Activated CD4-positive, alpha-beta memory T cell treated with anti-CD3 and anti-CD28 coated beads, Interleukin-2, amount 10 ng/mL, durations not matched to agents 7 days and 5 days (primary cell): ENCODE results near the gene MYL2. TPM values are rescaled to one million over a fixed set of nuclear protein-coding genes. Genes with fewer than 3 reads are reported as not detected.
"Not testable (repeated sequence)": the region's sequence is repeated elsewhere in the genome, so short reads cannot be mapped to it uniquely, and the experiment has no call there.

Experiments used
- CTCF ChIA-PET: fragments of 350-600 bp; sonication (Branson Sonifier 250); formaldehyde crosslinking; loops from one replicate; lab custom pipeline; 2021; ENCODE audit warnings: antibody characterized with exemption, inconsistent platforms; lab: Charles Lee
- POLR2A ChIA-PET: fragments of 350-600 bp; sonication (Branson Sonifier 250); formaldehyde crosslinking; loops from one replicate; lab custom pipeline; 2021; ENCODE audit warnings: antibody characterized with exemption; lab: Charles Lee
- DNase-seq: peaks from one replicate; pipeline ENCODE4 v3.0.0-alpha.2; 2020
- H3K27ac Mint-ChIP-seq: one replicate; pipeline ENCODE4 v1.8.0; 2021; ENCODE audit warnings: mild to moderate bottlenecking, mixed read lengths
- H3K27me3 Mint-ChIP-seq: one replicate; pipeline ENCODE4 v1.8.0; 2021; ENCODE audit warnings: mixed read lengths
- H3K36me3 Mint-ChIP-seq: one replicate; pipeline ENCODE4 v1.8.0; 2021; ENCODE audit warnings: low read depth, mixed read lengths
- H3K4me1 Mint-ChIP-seq: one replicate; pipeline ENCODE4 v1.8.0; 2021; ENCODE audit warnings: mixed read lengths
- H3K4me3 Mint-ChIP-seq: one replicate; pipeline ENCODE4 v1.8.0; 2021; ENCODE audit warnings: mild to moderate bottlenecking, mixed read lengths
- H3K9me3 Mint-ChIP-seq: one replicate; pipeline ENCODE4 v1.8.0; 2021; ENCODE audit warnings: mixed read lengths
- total RNA-seq, 2 experiments: library from RNA; stranded (reverse); gene quantifications; one replicate each; pipeline ENCODE4 v1.2.3, GENCODE V29; 2021

Gene MYL2, protein sequence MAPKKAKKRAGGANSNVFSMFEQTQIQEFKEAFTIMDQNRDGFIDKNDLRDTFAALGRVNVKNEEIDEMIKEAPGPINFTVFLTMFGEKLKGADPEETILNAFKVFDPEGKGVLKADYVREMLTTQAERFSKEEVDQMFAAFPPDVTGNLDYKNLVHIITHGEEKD
- not detected for total RNA-seq

DNA sequence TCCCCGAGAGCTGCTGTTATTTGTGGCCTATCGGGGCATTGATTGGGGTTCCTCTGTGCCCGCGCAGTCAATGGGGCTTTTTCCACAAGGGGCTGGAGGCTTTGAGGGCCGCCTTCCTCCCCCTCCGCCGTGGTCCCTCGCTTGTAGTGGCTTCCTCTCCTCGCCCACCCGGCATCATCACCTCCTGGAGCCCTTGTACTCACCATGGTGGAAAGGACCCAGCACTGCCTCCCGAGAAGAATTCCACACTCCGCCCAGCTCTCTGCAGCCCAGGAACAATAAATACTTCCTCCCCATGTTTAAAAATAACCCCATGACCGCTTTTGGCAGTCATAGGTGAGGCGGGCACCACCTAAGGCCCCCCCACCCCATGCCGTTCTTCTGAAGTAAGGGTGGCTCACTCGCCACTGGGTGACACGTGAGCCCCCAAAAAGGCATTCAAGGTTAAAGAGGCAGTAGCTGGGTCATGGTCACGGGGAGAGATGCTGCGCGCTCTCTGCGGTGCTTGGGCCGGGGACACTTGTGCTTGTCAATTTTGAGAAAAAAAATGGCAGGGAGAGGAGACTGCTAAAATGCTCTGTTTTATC is at the start of gene MYL2:
Gene MYL2, minus strand, starts transcription at position 256 of the 587 bp plus-strand sequence. Its CDS starts 50 bp downstream, at position 206.
- Mint-ChIP-seq H3K27me3 (no peaks in the 10 kb centered on the region), H3K4me3 (no peak within 1 kb of the TSS), H3K36me3 (no peaks in the 10 kb centered on the region), H3K9me3 (no peaks in the 10 kb centered on the region), H3K4me1 (no peaks in the 10 kb centered on the region), H3K27ac (no peak within 1 kb of the TSS)
- no peak for DNase-seq
- CTCF ChIA-PET: interaction anchor here (0.6 kb wide), 1 partner anchor 688 kb away, joined by 3 read pairs; no protein-coding TSS in a partner anchor
- POLR2A ChIA-PET: no interaction called here

DNA sequence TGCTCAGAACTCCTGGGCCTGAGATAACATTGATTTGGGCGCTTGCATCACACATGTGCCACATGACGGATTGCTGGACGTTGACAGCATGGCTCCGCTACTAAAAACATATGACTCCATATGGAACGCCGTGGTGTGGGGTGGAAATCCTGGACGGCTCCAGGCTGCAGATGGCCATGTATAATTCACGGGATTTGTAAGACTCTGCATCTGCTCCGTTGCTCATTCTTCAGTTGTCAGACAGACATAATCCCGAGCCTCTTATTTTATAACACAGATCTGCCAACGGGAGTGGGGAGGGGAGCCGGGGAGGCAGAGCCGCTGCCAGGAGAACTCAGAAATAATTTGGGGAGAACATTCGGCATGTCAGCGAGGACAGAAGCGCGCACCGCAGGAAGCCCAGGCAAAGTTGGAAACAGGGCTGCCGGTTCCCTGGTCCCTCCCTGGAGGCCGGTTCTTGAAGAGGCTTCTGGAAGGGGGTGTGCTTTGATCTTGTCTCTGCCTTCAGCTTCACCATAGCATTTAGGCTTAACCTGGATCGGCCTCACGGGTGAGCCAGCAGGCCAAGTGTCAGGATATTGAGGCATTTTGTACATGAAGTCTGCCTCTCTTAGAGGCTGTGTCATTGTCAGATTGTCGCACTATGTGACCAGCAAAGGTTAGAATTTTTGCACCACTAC is 45.8 kb upstream of the MYL2 start:
- no peak overlapping the region for H3K27ac Mint-ChIP-seq
- H3K27me3 Mint-ChIP-seq: peaks cover 8% of the 10 kb centered on the region
- H3K4me3 Mint-ChIP-seq: no peak overlapping the region
- H3K36me3 Mint-ChIP-seq: no peaks in the 10 kb centered on the region
- no peak for DNase-seq
- H3K4me1 Mint-ChIP-seq: no peaks in the 10 kb centered on the region
- CTCF ChIA-PET: no interaction called here
- no peaks in the 10 kb centered on the region for H3K9me3 Mint-ChIP-seq
- POLR2A ChIA-PET: no interaction called here

DNA sequence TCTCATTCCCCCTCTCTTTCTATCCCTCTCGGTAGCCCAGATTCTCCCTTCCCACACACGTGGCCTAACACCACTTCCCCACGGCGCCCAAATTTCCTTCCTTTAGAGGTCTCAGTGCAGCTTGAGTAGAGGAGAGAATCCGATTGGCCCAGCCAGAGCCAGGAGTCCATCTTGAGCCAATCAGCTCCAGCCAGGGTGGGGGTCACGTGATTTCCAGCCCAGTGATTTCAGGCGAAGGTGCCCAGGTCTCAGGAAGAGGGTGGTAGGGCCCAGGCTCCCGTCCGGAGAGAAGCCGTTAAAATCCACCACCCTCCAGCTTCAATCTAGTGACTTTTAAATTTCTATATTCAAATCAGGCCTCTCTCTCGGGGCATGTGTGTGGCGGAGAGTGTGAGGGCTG is 45.2 kb upstream of the MYL2 start:
- H3K36me3 Mint-ChIP-seq: no peaks in the 10 kb centered on the region
- POLR2A ChIA-PET: no interaction called here
- H3K27ac Mint-ChIP-seq: no peak overlapping the region
- H3K9me3 Mint-ChIP-seq: no peaks in the 10 kb centered on the region
- H3K4me3 Mint-ChIP-seq: no peak overlapping the region
- no peak for DNase-seq
- peaks cover 10% of the 10 kb centered on the region for H3K27me3 Mint-ChIP-seq
- CTCF ChIA-PET: no interaction called here
- no peaks in the 10 kb centered on the region for H3K4me1 Mint-ChIP-seq

DNA sequence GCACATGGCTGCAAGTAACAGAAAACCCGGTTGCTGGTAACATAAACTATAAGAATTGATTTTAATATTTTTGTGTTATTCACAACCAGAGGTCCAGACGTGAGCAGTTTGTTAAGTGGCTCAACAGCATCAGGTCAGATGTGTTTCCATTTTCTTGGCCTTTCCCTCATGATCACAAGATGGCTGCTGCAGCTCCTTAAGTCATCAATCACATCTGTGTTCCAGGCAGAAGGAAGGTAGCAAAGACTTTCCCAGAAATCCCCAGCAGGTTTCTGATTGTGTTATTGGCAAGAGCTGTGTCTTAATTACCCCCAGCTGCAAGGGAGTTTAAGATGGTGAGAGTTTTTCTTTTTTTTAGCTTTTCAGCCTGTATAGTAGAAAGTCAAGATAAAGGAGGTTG is 40.4 kb upstream of the MYL2 start:
- Mint-ChIP-seq H3K27ac (no peak overlapping the region), H3K4me3 (no peak overlapping the region), H3K9me3 (peaks cover 2% of the 10 kb centered on the region), H3K27me3 (peaks cover 12% of the 10 kb centered on the region), H3K36me3 (no peaks in the 10 kb centered on the region), H3K4me1 (no peaks in the 10 kb centered on the region)
- ChIA-PET CTCF (no interaction called here), POLR2A (no interaction called here)
- DNase-seq: no peak

DNA sequence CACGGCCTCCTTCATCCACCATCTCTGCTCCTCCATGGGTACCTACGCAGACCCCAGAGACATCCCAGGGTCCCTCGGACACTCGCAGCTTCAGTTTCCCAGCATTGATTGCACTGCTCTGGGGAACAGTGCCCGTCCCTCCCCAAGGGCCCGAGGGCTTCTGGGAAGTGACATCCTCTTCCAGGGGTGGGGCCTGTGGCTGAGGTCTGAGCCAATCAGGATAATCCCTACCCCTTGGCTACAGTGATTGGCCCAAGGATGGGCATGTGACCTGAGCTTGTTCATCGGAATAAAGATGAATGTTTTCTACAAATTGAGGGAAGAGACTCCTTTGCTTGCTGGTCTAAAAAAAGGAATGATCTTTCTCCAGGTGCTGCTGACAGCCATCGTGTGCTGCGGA is 37.3 kb upstream of the MYL2 start:
- no peak overlapping the region for H3K4me3 Mint-ChIP-seq
- ChIA-PET CTCF (no interaction called here), POLR2A (no interaction called here)
- no peaks in the 10 kb centered on the region for H3K4me1 Mint-ChIP-seq
- H3K27me3 Mint-ChIP-seq: peaks cover 18% of the 10 kb centered on the region
- DNase-seq: no peak
- H3K27ac Mint-ChIP-seq: no peak overlapping the region
- H3K9me3 Mint-ChIP-seq: peaks cover 2% of the 10 kb centered on the region
- no peaks in the 10 kb centered on the region for H3K36me3 Mint-ChIP-seq

DNA sequence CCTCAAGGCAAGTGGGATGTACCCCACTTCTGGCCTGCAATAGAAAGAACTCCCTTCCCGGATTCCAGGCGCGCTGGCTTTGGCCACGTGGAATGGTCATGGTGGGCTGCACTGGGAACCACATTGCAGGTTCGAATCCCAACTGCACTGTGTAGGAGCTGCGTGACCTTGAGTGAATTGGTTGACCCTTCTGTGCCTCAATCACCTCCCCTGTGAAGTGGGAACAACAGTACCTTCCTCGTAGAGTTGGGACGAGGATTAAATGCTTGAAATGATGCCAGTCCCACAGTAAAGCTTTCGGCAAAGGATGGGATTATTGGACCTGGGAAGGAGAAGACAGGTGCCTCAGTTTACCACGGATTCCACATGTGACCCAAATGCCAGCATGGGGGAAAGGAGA is 36.8 kb upstream of the MYL2 start:
- Mint-ChIP-seq H3K4me1 (no peaks in the 10 kb centered on the region), H3K27ac (no peak overlapping the region), H3K27me3 (peaks cover 18% of the 10 kb centered on the region), H3K4me3 (no peak overlapping the region), H3K9me3 (peaks cover 2% of the 10 kb centered on the region), H3K36me3 (no peaks in the 10 kb centered on the region)
- ChIA-PET POLR2A (no interaction called here), CTCF (no interaction called here)
- DNase-seq: no peak

DNA sequence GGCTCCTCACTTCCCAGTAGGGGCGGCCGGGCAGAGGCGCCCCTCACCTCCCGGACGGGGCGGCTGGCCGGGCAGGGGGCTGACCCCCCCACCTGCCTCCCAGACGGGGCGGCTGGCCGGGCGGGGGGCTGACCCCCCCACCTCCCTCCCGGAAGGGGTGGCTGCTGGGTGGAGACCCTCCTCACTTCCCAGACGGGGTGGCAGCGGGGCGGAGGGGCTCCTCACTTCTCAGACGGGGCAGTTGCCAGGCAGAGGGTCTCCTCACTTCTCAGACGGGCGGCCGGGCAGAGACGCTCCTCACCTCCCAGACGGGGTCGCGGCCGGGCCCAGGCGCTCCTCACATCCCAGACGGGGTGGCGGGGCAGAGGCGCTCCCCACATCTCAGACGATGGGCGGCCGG is 30.5 kb upstream of the MYL2 start:
- CTCF ChIA-PET, H3K4me1 Mint-ChIP-seq, DNase-seq, H3K36me3 Mint-ChIP-seq, H3K27me3 Mint-ChIP-seq, H3K4me3 Mint-ChIP-seq, POLR2A ChIA-PET, H3K9me3 Mint-ChIP-seq, H3K27ac Mint-ChIP-seq: not testable (repeated sequence)

DNA sequence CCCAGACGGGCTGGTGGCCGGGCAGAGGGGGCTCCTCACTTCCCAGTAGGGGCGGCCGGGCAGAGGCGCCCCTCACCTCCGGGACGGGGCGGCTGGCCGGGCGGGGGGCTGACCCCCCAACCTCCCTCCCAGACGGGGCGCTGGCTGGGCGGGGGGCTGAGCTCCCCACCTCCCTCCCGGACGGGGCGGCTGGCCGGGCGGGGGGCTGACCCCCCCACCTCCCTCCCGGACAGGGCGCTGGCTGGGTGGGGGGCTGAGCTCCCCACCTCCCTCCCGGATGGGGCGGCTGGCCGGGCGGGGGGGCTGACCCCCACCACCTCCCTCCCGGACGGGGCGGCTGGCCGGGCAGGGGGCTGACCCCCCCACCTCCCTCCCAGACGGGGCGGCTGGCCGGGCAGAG is 30.1 kb upstream of the MYL2 start:
- H3K36me3 Mint-ChIP-seq, DNase-seq, CTCF ChIA-PET, H3K27me3 Mint-ChIP-seq, H3K4me1 Mint-ChIP-seq, H3K4me3 Mint-ChIP-seq, POLR2A ChIA-PET, H3K9me3 Mint-ChIP-seq, H3K27ac Mint-ChIP-seq: not testable (repeated sequence)

DNA sequence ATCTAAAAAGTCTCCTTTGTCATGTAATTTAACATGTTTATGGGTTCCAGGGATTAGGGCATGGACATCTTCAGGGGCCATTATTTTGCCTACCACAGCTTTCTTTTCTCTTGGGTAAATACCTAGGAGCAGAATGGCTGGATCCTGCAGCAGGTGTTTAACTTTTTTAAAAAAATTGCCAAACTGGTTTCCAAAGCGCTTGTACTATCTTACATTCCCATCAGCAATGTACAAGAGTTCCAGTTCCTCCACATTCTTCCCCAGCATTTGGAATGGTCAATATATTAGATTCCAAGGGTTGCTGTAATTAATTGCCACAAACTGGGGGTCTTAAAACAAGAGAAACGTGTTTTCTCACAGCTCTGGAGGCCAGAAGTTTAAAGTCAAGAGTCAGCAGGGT is 27.7 kb upstream of the MYL2 start:
- Mint-ChIP-seq H3K27ac (no peak overlapping the region), H3K4me3 (no peak overlapping the region), H3K27me3 (peaks cover 7% of the 10 kb centered on the region), H3K36me3 (no peaks in the 10 kb centered on the region), H3K4me1 (no peaks in the 10 kb centered on the region), H3K9me3 (peaks cover 9% of the 10 kb centered on the region)
- CTCF ChIA-PET: interaction anchor here (1.0 kb wide), 1 partner anchor 11 kb away, joined by 3 read pairs; no protein-coding TSS in a partner anchor
- no peak for DNase-seq
- POLR2A ChIA-PET: no interaction called here

DNA sequence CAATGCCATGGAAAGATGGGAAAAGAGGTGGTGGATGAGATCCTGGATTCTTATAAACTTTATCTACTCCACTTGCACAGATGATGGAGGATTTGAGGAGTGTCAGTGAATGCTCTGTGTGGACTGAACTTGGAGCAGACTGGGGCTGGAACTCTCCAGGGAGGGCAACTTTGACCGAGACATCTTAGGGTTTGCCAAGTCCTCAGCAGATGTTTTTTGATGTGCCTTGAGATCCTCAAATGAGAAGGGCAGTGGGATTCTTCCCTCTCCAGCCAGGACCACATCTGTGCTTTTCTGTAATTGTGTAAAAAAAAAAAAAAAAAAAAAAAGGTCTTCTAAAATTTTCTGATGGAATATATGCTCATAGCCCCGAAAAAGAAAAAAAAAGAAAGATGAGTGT is 23.0 kb upstream of the MYL2 start:
- Mint-ChIP-seq H3K27me3 (peaks cover 8% of the 10 kb centered on the region), H3K4me1 (no peaks in the 10 kb centered on the region), H3K9me3 (peaks cover 9% of the 10 kb centered on the region), H3K4me3 (no peak overlapping the region), H3K27ac (no peak overlapping the region), H3K36me3 (no peaks in the 10 kb centered on the region)
- ChIA-PET POLR2A (no interaction called here), CTCF (no interaction called here)
- DNase-seq: no peak

DNA sequence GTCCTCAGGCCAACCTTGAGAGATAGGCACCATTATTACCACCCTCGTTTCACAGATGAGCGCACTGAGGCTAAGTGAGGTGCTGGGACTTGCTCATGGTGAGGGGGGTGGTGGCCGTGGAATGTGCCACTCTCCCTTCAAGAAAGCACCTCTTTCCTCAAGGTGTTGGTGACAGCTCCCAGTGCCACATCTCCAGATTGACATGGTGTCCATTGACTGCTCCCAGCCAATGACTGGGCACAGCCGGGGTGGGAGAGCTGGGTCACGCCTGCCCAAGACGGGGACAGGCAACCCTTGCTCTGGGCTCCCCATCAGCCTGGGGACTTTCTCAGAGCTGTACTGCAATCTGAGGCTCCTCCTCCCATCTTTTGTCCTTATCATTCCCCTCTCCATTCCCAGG is 21.0 kb upstream of the MYL2 start:
- Mint-ChIP-seq H3K27ac (no peak overlapping the region), H3K36me3 (no peaks in the 10 kb centered on the region), H3K4me1 (peaks cover 6% of the 10 kb centered on the region), H3K27me3 (peaks cover 12% of the 10 kb centered on the region), H3K4me3 (no peak overlapping the region), H3K9me3 (peaks cover 6% of the 10 kb centered on the region)
- ChIA-PET POLR2A (no interaction called here), CTCF (interaction anchor here (0.7 to 0.8 kb wide), 2 partner anchors 77 to 331 kb away, joined by 3 read pairs; no protein-coding TSS in a partner anchor)
- DNase-seq: no peak

DNA sequence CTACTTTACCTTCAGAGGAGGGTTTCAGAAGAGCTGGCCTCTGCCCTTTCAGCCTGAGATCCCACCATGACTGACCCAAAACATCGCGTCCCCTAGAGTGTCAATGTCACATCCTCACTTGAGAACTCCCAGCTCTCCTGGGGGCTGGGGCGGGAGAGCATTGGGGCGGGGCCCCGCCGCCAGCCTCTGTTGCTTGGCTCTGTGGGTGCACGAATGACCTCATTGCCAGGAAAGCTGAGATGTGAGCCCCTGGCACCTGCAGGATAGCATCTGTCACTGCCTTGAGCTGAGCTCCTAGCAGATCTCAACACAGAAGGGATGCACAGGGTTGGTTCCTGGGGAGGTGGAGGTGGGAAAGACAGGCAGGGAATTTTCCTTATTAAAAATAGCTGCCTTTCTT is 20.6 kb upstream of the MYL2 start:
- H3K9me3 Mint-ChIP-seq: peaks cover 3% of the 10 kb centered on the region
- H3K27me3 Mint-ChIP-seq: peaks cover 12% of the 10 kb centered on the region
- H3K4me1 Mint-ChIP-seq: peaks cover 6% of the 10 kb centered on the region
- H3K4me3 Mint-ChIP-seq: no peak overlapping the region
- ChIA-PET CTCF (interaction anchor here (0.8 kb wide), 1 partner anchor 331 kb away, joined by 3 read pairs; no protein-coding TSS in a partner anchor), POLR2A (no interaction called here)
- DNase-seq: no peak
- H3K27ac Mint-ChIP-seq: no peak overlapping the region
- no peaks in the 10 kb centered on the region for H3K36me3 Mint-ChIP-seq

DNA sequence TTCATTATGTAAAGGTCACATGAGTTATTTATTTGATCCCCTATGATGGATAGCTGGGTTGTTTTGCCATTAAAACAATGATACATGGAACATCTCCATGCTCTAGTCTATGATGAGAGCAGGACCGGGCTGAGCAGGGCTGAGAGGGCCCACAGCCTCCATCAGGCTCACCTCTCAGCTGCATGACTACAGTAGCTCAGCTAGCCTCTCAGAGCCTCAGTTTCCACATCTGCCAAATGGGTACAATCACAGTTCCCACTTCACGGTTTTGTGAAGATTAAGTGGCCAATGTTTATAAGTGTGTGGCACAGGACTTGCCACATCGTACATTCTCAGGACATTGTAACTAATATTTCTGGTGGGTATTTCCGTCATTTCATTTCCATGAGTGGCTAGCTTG is 19.9 kb upstream of the MYL2 start:
- peaks cover 6% of the 10 kb centered on the region for H3K4me1 Mint-ChIP-seq
- H3K27ac Mint-ChIP-seq: no peak overlapping the region
- H3K27me3 Mint-ChIP-seq: peaks cover 10% of the 10 kb centered on the region
- H3K9me3 Mint-ChIP-seq: no peaks in the 10 kb centered on the region
- no peaks in the 10 kb centered on the region for H3K36me3 Mint-ChIP-seq
- H3K4me3 Mint-ChIP-seq: no peak overlapping the region
- ChIA-PET POLR2A (no interaction called here), CTCF (no interaction called here)
- no peak for DNase-seq
